ENCODE results near the gene LMO7. TPM values are rescaled to one million over a fixed set of nuclear protein-coding genes. Genes with fewer than 3 reads are reported as not detected.
"Not testable (repeated sequence)": the region's sequence is repeated elsewhere in the genome, so short reads cannot be mapped to it uniquely, and the experiment has no call there.

LMO7 gene
- total RNA-seq, 1 donor from 2014 or later, result 12.3 TPM

GRCh38 chr13:75691183-75691582, 55.1 kb downstream of the LMO7 start:
- no peak overlapping the region for H3K4me3 ChIP-seq (ENCODE audit: low read depth, low read length)
- no peaks in the 10 kb centered on the region for H3K36me3 ChIP-seq (ENCODE audit: control insufficient read depth, insufficient read depth, low read length)
- TF ChIP-seq CTCF (IDR thresholded peaks at IDR 0.05; ENCODE audit: insufficient read depth, low read length, poor library complexity, severe bottlenecking), result no peak
- no peak for DNase-seq (ENCODE audit: low read depth)
- no peaks in the 10 kb centered on the region for H3K27me3 ChIP-seq (ENCODE audit: control insufficient read depth, insufficient read depth, low read length)

GRCh38 chr13:75693227-75693626, 57.1 kb downstream of the LMO7 start:
- H3K27me3 ChIP-seq (ENCODE audit: control insufficient read depth, insufficient read depth, low read length), result no peaks in the 10 kb centered on the region
- no peak for DNase-seq (ENCODE audit: low read depth)
- H3K36me3 ChIP-seq (ENCODE audit: control insufficient read depth, insufficient read depth, low read length), result peaks cover 1% of the 10 kb centered on the region
- H3K4me3 ChIP-seq (ENCODE audit: low read depth, low read length), result no peak overlapping the region
- no peak for TF ChIP-seq CTCF (IDR thresholded peaks at IDR 0.05; ENCODE audit: insufficient read depth, low read length, poor library complexity, severe bottlenecking)

GRCh38 chr13:75694722-75695121, 58.6 kb downstream of the LMO7 start:
- no peak for DNase-seq (ENCODE audit: low read depth)
- H3K36me3 ChIP-seq (ENCODE audit: control insufficient read depth, insufficient read depth, low read length), result peaks cover 1% of the 10 kb centered on the region
- H3K27me3 ChIP-seq (ENCODE audit: control insufficient read depth, insufficient read depth, low read length), result no peaks in the 10 kb centered on the region
- no peak overlapping the region for H3K4me3 ChIP-seq (ENCODE audit: low read depth, low read length)
- no peak for TF ChIP-seq CTCF (IDR thresholded peaks at IDR 0.05; ENCODE audit: insufficient read depth, low read length, poor library complexity, severe bottlenecking)

GRCh38 chr13:75695908-75696307, 59.8 kb downstream of the LMO7 start:
- not testable (repeated sequence) for H3K36me3 ChIP-seq (ENCODE audit: control insufficient read depth, insufficient read depth, low read length); H3K4me3 ChIP-seq (ENCODE audit: low read depth, low read length); DNase-seq (ENCODE audit: low read depth); H3K27me3 ChIP-seq (ENCODE audit: control insufficient read depth, insufficient read depth, low read length)
- TF ChIP-seq CTCF (IDR thresholded peaks at IDR 0.05; ENCODE audit: insufficient read depth, low read length, poor library complexity, severe bottlenecking), result peak; percentile 83

- no peak for DNase-seq (ENCODE audit: low read depth)
- TF ChIP-seq CTCF (IDR thresholded peaks at IDR 0.05; ENCODE audit: insufficient read depth, low read length, poor library complexity, severe bottlenecking), result no peak
- Histone ChIP-seq H3K27me3 (ENCODE audit: control insufficient read depth, insufficient read depth, low read length) (no peaks in the 10 kb centered on the region), H3K36me3 (ENCODE audit: control insufficient read depth, insufficient read depth, low read length) (peaks cover 1% of the 10 kb centered on the region), H3K4me3 (ENCODE audit: low read depth, low read length) (no peak overlapping the region)
Measured at GRCh38 chr13:75699062-75699461, 62.9 kb downstream of the LMO7 start.

GRCh38 chr13:75699717-75700116, 63.6 kb downstream of the LMO7 start:
- H3K4me3 ChIP-seq (ENCODE audit: low read depth, low read length); H3K27me3 ChIP-seq (ENCODE audit: control insufficient read depth, insufficient read depth, low read length); H3K36me3 ChIP-seq (ENCODE audit: control insufficient read depth, insufficient read depth, low read length); DNase-seq (ENCODE audit: low read depth): not testable (repeated sequence)

Data from kidney epithelial cell (primary cell).